ENCODE results near the gene MMP17.

Gene MMP17

GRCh38 chr12:131827961-131828534, at the start of gene MMP17:
Gene MMP17 (plus strand): TSS chr12:131828393. CDS start chr12:131828495, 102 bp downstream.
- peak; percentile 76 for DNase-seq (ENCODE audit: low spot score)

DNA sequence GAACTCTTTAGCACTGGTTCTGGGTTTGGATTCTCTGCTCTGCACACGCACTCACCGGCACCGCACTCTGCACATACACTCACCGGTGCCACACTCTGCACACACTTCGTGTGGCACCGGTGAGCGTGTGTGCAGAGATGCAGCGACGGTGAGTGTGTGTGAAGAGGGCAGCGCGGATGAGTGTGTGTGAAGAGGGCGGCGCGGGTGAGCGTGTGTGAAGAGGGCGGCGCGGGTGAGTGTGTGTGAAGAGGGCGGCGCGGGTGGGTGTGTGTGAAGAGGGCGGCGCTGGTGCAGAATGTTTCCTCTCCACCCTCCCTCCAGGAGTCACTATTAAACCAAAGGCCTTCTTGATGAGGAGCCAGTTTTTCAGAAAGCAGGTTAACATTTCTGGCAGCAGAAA, 49.2 kb upstream of the MMP17 start:
- no peak for DNase-seq (ENCODE audit: low spot score)

GRCh38 chr12:131782061-131782460, 46.1 kb upstream of the MMP17 start:
- DNase-seq (ENCODE audit: low spot score): no peak

DNA sequence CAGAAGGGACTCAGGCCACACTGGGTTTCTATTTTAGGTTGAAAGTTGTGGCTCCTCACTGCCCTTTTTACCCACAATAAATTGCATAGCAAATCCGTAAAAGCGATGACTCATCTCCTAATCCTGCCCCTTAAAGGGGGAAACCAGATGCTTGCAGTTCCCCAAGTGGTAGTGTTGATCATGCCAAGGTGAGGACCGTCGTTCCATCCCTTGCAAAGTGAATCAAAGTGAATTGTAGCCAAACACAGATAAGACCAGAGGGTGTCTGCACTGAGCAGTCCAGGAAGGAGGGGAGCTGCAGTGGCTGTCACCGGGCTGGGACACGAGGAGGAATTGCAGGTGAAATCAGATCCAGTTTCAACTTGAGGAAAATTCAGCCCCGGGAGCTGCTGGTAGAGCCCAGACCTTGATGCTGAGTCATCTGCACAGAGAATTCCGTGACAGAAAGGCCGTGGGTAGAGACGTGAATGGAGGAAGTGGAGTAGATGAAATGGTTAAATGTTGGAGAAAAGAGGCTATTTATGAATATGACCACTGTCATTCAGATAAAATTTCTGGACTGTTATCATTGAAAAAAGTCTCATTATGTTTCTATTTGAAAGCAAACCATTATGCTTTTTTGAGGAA, 44.2 kb upstream of the MMP17 start:
- no peak for DNase-seq (ENCODE audit: low spot score)

DNA sequence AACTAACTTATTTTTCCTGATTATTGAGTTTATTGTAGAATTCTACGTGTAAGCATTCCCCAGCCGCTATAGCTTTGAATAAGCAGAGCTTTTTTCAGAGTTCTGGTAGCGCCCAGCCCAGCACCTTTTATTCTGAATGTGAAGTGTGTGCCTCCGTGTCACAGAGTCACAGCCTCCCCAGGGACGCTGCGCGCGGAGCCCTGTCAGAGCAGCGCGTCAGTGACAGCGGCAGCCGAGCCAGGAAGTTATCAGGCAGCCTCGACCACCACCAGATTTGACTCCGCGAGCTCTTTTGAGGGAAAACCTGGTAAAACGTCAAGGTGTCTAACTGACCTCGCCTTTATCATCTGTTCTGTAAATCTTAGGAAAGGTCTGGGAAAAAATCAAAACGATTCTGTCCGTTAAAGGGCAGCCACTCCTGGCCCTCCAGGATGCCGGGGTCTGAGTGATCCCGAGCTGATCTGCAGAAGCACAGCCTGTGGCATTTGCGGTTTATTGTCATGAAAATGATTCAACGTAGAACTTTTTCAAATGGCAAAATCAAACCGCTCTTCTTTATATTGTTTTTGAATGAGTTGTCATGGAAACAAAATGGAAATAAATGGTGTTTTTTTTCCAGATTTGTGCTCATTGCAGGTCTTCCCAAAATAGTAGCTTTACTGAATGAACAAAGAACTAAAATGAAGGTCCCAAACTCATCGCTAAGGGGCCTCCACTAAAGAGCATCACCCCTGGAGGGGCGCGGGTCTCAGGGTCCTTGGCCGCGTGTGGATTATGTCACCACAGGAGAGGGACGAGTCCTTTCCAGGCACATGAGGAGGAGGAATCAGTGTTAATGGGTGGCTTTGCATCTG, 43.1 kb upstream of the MMP17 start:
- DNase-seq (ENCODE audit: low spot score): no peak

DNA sequence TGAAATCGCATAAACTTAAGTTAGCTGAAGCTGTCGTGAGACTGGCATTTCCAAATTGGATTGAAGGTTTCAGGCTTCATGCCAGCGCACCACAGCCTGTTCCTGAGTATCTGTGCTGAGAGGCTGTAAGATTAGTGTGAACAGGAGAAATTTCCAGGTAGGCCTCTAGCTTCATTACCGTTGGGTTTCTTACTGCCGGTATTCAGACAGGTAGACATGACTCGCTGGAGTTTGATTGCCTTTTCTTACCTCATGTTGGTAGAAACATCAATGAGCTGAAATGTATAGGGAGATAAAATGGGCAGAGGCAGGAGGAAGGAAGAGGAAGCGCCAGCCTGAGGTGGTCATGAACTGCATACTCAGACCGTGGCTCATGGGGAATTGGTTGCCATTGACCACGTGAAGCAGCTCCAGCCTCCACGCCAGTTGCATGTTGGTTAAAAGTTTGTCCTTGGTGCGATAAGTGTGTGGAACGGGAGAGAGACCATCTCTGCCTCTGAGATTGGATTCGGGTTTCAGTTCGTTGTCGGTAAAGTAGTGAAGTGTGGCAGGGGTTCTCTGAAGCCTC, 42.3 kb upstream of the MMP17 start:
- no peak for DNase-seq (ENCODE audit: low spot score)

- DNase-seq (ENCODE audit: low spot score): no peak
Measured at GRCh38 chr12:131786331-131786730, 41.9 kb upstream of the MMP17 start.

- no peak for DNase-seq (ENCODE audit: low spot score)
Measured at GRCh38 chr12:131787143-131787660, 41.0 kb upstream of the MMP17 start.

GRCh38 chr12:131788070-131788469, 40.1 kb upstream of the MMP17 start:
- DNase-seq (ENCODE audit: low spot score): no peak

DNA sequence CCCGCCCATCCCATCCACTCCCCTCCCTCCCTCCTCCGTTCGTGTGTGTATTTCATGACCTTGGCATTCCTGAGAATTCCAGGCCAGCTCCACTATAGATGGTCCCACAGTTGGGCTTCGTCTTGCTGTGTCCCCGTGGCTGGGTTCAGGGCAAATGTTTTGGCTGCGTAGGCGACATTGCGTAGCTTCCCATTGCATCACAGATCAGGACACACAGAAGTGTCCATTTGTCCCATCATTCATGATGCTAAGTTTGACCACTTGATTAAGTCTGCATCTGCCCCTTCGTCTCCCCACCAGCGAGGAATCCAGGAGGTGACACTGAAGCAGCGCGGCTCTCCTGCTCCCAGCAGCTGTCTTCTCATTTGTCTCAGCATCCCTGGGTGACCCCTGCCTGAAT, 38.6 kb upstream of the MMP17 start:
- DNase-seq (ENCODE audit: low spot score): no peak

DNA sequence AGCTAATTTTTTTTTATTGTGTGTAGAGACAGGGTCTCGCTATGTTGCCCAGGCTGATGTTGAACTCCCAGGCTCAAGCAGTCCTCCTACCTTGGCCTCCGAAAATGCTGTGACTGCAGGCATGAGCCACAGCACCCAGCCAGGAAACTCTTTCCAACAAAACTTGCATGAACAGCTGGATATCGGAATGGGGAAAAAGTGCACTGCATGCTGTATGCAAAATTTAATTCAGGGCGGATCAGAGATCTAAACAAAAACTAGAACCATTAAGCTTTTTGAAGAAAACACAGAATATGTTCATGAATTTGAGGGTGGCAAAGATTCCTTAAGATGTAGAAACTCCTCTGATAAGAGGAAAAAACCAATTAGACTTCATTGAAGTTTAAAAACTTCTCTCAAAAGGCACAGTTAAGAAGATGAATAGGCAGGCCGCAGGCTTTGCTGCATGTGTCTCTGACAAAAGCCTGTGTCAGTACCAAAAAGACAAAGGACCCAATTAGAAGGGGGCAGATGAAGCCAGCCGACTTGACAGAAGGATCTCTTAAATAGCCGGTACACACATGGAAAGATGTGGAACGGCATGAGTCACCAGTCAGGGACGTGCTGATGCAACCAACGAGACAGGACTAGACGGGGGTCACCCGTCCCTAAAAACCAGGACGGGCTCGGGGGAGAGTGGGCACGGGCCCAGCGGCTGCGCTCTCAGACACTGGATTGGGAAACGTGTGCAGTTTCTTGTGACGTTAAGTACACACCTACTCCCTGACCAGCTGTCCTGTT, 34.8 kb upstream of the MMP17 start:
- DNase-seq (ENCODE audit: low spot score): no peak

GRCh38 chr12:131794061-131794460, 34.1 kb upstream of the MMP17 start:
- no peak for DNase-seq (ENCODE audit: low spot score)

GRCh38 chr12:131794573-131794972, 33.6 kb upstream of the MMP17 start:
- DNase-seq (ENCODE audit: low spot score): no peak

- DNase-seq (ENCODE audit: low spot score): no peak
Measured at GRCh38 chr12:131795064-131795463, 33.1 kb upstream of the MMP17 start.

GRCh38 chr12:131795690-131796410, 32.3 kb upstream of the MMP17 start:
- DNase-seq (ENCODE audit: low spot score): no peak

GRCh38 chr12:131796411-131796736, 31.8 kb upstream of the MMP17 start:
- DNase-seq (ENCODE audit: low spot score): no peak

DNA sequence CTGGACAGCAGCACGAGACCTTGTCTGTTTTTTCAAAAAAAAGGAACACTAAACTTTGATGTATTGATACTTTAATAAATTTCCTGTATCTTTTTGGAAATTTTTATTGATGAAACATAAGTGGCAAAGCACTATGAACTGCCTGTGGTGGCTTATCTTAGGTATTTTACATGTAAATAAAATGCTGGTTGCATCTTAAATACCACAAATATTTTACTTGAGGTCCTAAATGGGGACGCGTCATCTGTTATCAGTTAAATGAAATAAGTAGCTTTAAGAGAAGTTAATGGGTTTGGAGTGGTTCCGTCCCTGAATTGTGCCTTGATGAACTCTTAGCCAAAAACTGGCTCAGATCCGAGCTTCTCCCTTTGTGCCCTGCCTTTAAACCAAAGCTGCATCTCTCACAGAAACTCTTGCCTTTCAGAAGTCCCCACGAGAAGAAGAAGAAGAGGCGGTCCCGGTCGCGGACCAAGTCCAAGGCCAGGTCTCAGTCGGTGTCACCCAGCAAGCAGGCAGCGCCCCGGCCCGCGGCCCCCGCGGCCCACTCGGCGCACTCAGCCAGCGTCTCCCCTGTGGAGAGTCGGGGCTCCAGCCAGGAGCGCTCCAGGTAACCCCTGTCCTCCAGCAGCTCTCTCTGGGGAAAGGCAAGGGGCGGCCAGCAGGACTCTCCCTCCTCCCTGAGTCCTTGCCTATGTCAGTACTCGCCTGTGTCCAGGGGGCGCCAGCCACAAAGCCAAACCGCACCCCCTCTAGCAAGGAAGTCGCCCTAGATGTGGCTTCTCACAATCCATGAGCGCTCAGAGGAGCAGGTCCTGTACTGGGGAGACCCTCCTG, 31.2 kb upstream of the MMP17 start:
- DNase-seq (ENCODE audit: low spot score): no peak

DNA sequence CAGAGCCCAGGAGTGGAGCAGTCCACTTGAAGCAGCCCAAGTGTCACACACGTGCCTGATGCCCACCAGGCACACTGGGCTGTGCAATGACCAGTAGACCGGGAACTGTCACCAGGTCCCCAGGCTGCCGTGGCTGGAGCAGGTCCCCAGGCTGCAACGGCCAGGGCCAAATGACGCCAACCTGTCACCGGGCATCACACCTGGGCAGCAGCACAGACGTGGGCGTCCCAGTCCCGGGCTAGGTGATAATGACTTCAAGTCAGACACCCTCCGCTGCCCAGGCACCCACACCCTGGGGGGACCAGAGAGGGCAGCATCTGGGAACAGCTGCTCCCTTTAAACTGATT, 30.6 kb upstream of the MMP17 start:
- no peak for DNase-seq (ENCODE audit: low spot score)

GRCh38 chr12:131799195-131799594, 29.0 kb upstream of the MMP17 start:
- DNase-seq (ENCODE audit: low spot score): no peak

GRCh38 chr12:131799828-131800593, 28.2 kb upstream of the MMP17 start:
- DNase-seq (ENCODE audit: low spot score): no peak
